GM23338 (cell line): ENCODE measurements around the gene LNX1.

Source experiments
- JUNB ChIP-seq: IDR thresholded peaks from one replicate; pipeline ENCODE4 v1.6.1; 2016; ENCODE audit warnings: antibody characterized with exemption; ENCODE audit not compliant: unreplicated experiment
- TF ChIP-seq, protein P1 (sequence below), 2 experiments: fragments of 200-600 bp in 1 of 2; sonication (generic) in 1 of 2; conservative IDR thresholded peaks; 2 replicates each; pipeline versions ENCODE4 v1.5.1 to v1.6.1; 2016 to 2017; ENCODE audit warnings: antibody characterized with exemption in 2 of 2, low read depth in 2 of 2, mild to moderate bottlenecking in 2 of 2, moderate library complexity in 1 of 2
- TF ChIP-seq, protein P2 (sequence below): IDR thresholded peaks from one replicate; pipeline ENCODE4 v1.6.1; 2018; ENCODE audit warnings: antibody characterized with exemption; ENCODE audit not compliant: unreplicated experiment

DNA sequence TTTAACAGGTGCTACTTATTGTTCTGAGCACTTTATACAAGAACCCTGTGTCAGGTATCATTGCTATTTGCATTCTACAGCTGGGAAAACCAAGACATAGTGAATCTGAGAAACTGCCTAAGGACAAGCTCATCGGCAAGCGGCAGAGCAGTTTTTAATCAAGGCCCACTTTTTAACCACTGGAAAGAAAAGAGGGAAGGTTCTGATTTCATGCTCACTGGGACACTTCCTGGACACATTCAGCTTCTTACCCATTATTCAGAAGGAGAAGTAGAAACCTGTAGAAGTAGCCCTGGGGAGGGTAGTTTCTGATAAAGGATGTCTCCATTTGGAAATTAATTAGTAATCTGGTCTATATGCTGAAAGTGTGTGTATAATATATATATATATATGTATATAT is 2.5 kb upstream of the LNX1 start:
- TF ChIP-seq JUNB, result no peak
- TF ChIP-seq, protein P1, sequence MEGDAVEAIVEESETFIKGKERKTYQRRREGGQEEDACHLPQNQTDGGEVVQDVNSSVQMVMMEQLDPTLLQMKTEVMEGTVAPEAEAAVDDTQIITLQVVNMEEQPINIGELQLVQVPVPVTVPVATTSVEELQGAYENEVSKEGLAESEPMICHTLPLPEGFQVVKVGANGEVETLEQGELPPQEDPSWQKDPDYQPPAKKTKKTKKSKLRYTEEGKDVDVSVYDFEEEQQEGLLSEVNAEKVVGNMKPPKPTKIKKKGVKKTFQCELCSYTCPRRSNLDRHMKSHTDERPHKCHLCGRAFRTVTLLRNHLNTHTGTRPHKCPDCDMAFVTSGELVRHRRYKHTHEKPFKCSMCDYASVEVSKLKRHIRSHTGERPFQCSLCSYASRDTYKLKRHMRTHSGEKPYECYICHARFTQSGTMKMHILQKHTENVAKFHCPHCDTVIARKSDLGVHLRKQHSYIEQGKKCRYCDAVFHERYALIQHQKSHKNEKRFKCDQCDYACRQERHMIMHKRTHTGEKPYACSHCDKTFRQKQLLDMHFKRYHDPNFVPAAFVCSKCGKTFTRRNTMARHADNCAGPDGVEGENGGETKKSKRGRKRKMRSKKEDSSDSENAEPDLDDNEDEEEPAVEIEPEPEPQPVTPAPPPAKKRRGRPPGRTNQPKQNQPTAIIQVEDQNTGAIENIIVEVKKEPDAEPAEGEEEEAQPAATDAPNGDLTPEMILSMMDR (conservative IDR thresholded peaks at IDR 0.05; ENCODE audit: low read depth in 2 of 2), result no peak
- TF ChIP-seq, protein P2, sequence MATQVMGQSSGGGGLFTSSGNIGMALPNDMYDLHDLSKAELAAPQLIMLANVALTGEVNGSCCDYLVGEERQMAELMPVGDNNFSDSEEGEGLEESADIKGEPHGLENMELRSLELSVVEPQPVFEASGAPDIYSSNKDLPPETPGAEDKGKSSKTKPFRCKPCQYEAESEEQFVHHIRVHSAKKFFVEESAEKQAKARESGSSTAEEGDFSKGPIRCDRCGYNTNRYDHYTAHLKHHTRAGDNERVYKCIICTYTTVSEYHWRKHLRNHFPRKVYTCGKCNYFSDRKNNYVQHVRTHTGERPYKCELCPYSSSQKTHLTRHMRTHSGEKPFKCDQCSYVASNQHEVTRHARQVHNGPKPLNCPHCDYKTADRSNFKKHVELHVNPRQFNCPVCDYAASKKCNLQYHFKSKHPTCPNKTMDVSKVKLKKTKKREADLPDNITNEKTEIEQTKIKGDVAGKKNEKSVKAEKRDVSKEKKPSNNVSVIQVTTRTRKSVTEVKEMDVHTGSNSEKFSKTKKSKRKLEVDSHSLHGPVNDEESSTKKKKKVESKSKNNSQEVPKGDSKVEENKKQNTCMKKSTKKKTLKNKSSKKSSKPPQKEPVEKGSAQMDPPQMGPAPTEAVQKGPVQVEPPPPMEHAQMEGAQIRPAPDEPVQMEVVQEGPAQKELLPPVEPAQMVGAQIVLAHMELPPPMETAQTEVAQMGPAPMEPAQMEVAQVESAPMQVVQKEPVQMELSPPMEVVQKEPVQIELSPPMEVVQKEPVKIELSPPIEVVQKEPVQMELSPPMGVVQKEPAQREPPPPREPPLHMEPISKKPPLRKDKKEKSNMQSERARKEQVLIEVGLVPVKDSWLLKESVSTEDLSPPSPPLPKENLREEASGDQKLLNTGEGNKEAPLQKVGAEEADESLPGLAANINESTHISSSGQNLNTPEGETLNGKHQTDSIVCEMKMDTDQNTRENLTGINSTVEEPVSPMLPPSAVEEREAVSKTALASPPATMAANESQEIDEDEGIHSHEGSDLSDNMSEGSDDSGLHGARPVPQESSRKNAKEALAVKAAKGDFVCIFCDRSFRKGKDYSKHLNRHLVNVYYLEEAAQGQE, result no peak
